ENCODE measurements around the gene FAM163A.

Gene FAM163A

GRCh38 chr1:179821524-179821923 lies 78.4 kb downstream of the FAM163A start:
- DNase-seq = no peak
- Histone ChIP-seq H3K36me3 (ENCODE audit: insufficient read depth, low read length) (no peaks in the 10 kb centered on the region), H3K27ac (ENCODE audit: low read length) (no peak overlapping the region), H3K9ac (ENCODE audit: low read depth, low read length) (no peak overlapping the region), H3K9me3 (ENCODE audit: insufficient read depth, low read length, severe bottlenecking) (no peaks in the 10 kb centered on the region), H2AFZ (ENCODE audit: low read depth, low read length) (no peak overlapping the region), H3K4me2 (ENCODE audit: insufficient read depth, low read length) (no peak overlapping the region), H3K4me1 (ENCODE audit: insufficient read depth, low read length) (no peaks in the 10 kb centered on the region), H3K4me3 (ENCODE audit: low read depth in 1 of 2, low read length in 2 of 2) (no peak overlapping the region), H3K79me2 (ENCODE audit: insufficient read depth, low read length) (no peaks in the 10 kb centered on the region), H4K20me1 (ENCODE audit: insufficient read depth, low read length) (no peaks in the 10 kb centered on the region), H3K27me3 (ENCODE audit: insufficient read depth, low read length, poor library complexity) (no peaks in the 10 kb centered on the region)
- ATAC-seq (ENCODE audit: insufficient read depth, low read depth) = no peak
- TF ChIP-seq EZH2 (IDR thresholded peaks at IDR 0.05; ENCODE audit: borderline replicate concordance, low read depth, low read length, severe bottlenecking) = no peak
- no peak for TF ChIP-seq CTCF (IDR thresholded peaks at IDR 0.05; ENCODE audit: borderline replicate concordance, extremely low read depth, low read length, poor library complexity, severe bottlenecking)

- H3K27me3 ChIP-seq (ENCODE audit: insufficient read depth, low read length, poor library complexity) = no peaks in the 10 kb centered on the region
- no peaks in the 10 kb centered on the region for H3K36me3 ChIP-seq (ENCODE audit: insufficient read depth, low read length)
- no peaks in the 10 kb centered on the region for H3K4me1 ChIP-seq (ENCODE audit: insufficient read depth, low read length)
- no peak for ATAC-seq (ENCODE audit: insufficient read depth, low read depth)
- no peak overlapping the region for H3K27ac ChIP-seq (ENCODE audit: low read length)
- no peak for DNase-seq
- H3K79me2 ChIP-seq (ENCODE audit: insufficient read depth, low read length) = no peaks in the 10 kb centered on the region
- no peak overlapping the region for H3K4me2 ChIP-seq (ENCODE audit: insufficient read depth, low read length)
- TF ChIP-seq CTCF (IDR thresholded peaks at IDR 0.05; ENCODE audit: borderline replicate concordance, extremely low read depth, low read length, poor library complexity, severe bottlenecking) (no peak), EZH2 (IDR thresholded peaks at IDR 0.05; ENCODE audit: borderline replicate concordance, low read depth, low read length, severe bottlenecking) (no peak)
- no peaks in the 10 kb centered on the region for H4K20me1 ChIP-seq (ENCODE audit: insufficient read depth, low read length)
- no peak overlapping the region for H3K4me3 ChIP-seq (ENCODE audit: low read depth in 1 of 2, low read length in 2 of 2)
- H3K9ac ChIP-seq (ENCODE audit: low read depth, low read length) = no peak overlapping the region
- H2AFZ ChIP-seq (ENCODE audit: low read depth, low read length) = no peak overlapping the region
- H3K9me3 ChIP-seq (ENCODE audit: insufficient read depth, low read length, severe bottlenecking) = no peaks in the 10 kb centered on the region
These were observed 79.0 kb downstream of the FAM163A start for GRCh38 chr1:179822065-179822464.

DNA sequence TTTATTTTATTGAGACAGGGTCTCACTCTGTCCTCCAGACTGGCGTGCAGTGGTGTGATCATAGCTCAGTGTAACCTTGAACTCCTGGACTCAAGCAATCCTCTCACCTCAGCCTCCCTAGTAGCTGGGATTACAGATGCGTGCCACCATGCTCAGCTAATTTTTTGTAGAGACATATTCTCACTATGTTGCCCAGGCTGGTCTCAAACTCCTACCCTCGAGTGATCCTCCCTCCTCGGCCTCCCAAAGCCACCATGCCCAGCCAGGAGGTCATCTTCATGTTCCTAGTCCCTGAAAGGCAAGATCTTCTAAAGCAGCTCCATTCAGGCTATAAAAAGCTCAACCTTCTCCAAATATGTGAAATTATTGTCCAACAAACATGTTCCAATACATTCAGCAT lies 80.6 kb downstream of the FAM163A start:
- no peak overlapping the region for H3K4me3 ChIP-seq (ENCODE audit: low read depth in 1 of 2, low read length in 2 of 2)
- TF ChIP-seq EZH2 (IDR thresholded peaks at IDR 0.05; ENCODE audit: borderline replicate concordance, low read depth, low read length, severe bottlenecking) (no peak), CTCF (IDR thresholded peaks at IDR 0.05; ENCODE audit: borderline replicate concordance, extremely low read depth, low read length, poor library complexity, severe bottlenecking) (no peak)
- no peaks in the 10 kb centered on the region for H3K9me3 ChIP-seq (ENCODE audit: insufficient read depth, low read length, severe bottlenecking)
- H2AFZ ChIP-seq (ENCODE audit: low read depth, low read length) = no peak overlapping the region
- H4K20me1 ChIP-seq (ENCODE audit: insufficient read depth, low read length) = no peaks in the 10 kb centered on the region
- H3K27me3 ChIP-seq (ENCODE audit: insufficient read depth, low read length, poor library complexity) = no peaks in the 10 kb centered on the region
- ATAC-seq (ENCODE audit: insufficient read depth, low read depth) (no peak), DNase-seq (no peak)
- H3K79me2 ChIP-seq (ENCODE audit: insufficient read depth, low read length) = no peaks in the 10 kb centered on the region
- no peaks in the 10 kb centered on the region for H3K4me1 ChIP-seq (ENCODE audit: insufficient read depth, low read length)
- H3K27ac ChIP-seq (ENCODE audit: low read length) = no peak overlapping the region
- no peak overlapping the region for H3K9ac ChIP-seq (ENCODE audit: low read depth, low read length)
- no peak overlapping the region for H3K4me2 ChIP-seq (ENCODE audit: insufficient read depth, low read length)
- no peaks in the 10 kb centered on the region for H3K36me3 ChIP-seq (ENCODE audit: insufficient read depth, low read length)

DNA sequence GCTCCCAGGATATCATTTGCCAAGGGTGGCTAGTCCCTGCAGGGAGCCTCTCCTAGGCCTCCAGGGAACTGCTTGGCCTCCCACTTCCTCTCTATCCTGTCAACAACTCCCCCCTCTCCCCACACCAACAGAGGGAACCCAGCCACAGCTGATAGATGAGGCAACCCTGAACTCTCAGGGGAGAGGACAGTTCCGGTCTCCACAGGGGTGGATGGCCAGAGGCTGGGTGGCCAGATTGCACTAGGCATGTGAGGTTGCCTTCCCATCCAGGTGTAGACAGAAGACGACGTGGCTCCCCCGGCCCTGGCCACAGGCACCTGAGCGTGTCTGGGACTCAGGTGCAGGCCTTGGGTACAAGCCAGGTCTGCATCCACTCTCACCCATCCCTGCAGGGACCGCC lies 81.2 kb downstream of the FAM163A start:
- no peak for ATAC-seq (ENCODE audit: insufficient read depth, low read depth)

More for the DNA sequence above, 81.2 kb downstream of the FAM163A start:
- no peaks in the 10 kb centered on the region for H3K36me3 ChIP-seq (ENCODE audit: insufficient read depth, low read length)
- no peak overlapping the region for H3K4me3 ChIP-seq (ENCODE audit: low read depth in 1 of 2, low read length in 2 of 2)
- no peaks in the 10 kb centered on the region for H4K20me1 ChIP-seq (ENCODE audit: insufficient read depth, low read length)
- H3K4me2 ChIP-seq (ENCODE audit: insufficient read depth, low read length) = no peak overlapping the region
- no peak for DNase-seq
- H3K9ac ChIP-seq (ENCODE audit: low read depth, low read length) = no peak overlapping the region
- no peaks in the 10 kb centered on the region for H3K79me2 ChIP-seq (ENCODE audit: insufficient read depth, low read length)
- no peaks in the 10 kb centered on the region for H3K4me1 ChIP-seq (ENCODE audit: insufficient read depth, low read length)
- no peak overlapping the region for H2AFZ ChIP-seq (ENCODE audit: low read depth, low read length)
- TF ChIP-seq CTCF (IDR thresholded peaks at IDR 0.05; ENCODE audit: borderline replicate concordance, extremely low read depth, low read length, poor library complexity, severe bottlenecking) (no peak), EZH2 (IDR thresholded peaks at IDR 0.05; ENCODE audit: borderline replicate concordance, low read depth, low read length, severe bottlenecking) (no peak)
- no peaks in the 10 kb centered on the region for H3K27me3 ChIP-seq (ENCODE audit: insufficient read depth, low read length, poor library complexity)
- H3K9me3 ChIP-seq (ENCODE audit: insufficient read depth, low read length, severe bottlenecking) = no peaks in the 10 kb centered on the region
- H3K27ac ChIP-seq (ENCODE audit: low read length) = no peak overlapping the region

Data from DND-41 (cell line).